Liver (tissue), 3 donors: ENCODE data around the gene CUX1.
"Not testable (repeated sequence)": the region's sequence is repeated elsewhere in the genome, so short reads cannot be mapped to it uniquely, and the experiment has no call there.

Experiments used
- RAD21 ChIP-seq, 2 donors: IDR thresholded peaks; 2 replicates each; pipeline ENCODE4 v1.6.1; 2016; ENCODE audit warnings: antibody characterized with exemption in 2 of 2, mild to moderate bottlenecking in 2 of 2
- RXRA ChIP-seq, 2 donors: IDR thresholded peaks; 2 replicates each; pipeline ENCODE4 v1.6.1; 2017 to 2018; ENCODE audit warnings: antibody characterized with exemption in 2 of 2, mild to moderate bottlenecking in 1 of 2
- YY1 ChIP-seq: IDR thresholded peaks from 2 replicates; pipeline ENCODE4 v1.6.1; 2016; ENCODE audit warnings: antibody characterized with exemption, mild to moderate bottlenecking
- TF ChIP-seq, protein P1 (sequence below): IDR thresholded peaks from 2 replicates; pipeline ENCODE4 v1.6.1; 2016; ENCODE audit warnings: antibody characterized with exemption
- TF ChIP-seq, protein P2 (sequence below): fragments of 150-350 bp; IDR thresholded peaks from 2 replicates; pipeline ENCODE4 v1.5.1; 2017; ENCODE audit warnings: improper control_type of control experiment, low read depth, low read length; ENCODE audit not compliant: missing input control
- TF ChIP-seq, protein P3 (sequence below): IDR thresholded peaks from 2 replicates; pipeline ENCODE4 v1.6.1; 2016; ENCODE audit warnings: antibody characterized with exemption
- TF ChIP-seq, protein P4 (sequence below): IDR thresholded peaks from 2 replicates; pipeline ENCODE4 v1.6.1; 2016; ENCODE audit warnings: antibody characterized with exemption, mild to moderate bottlenecking
- donor health status: healthy.
- donor health status: healthy.

GRCh38 chr7:101888564-101888963, 71.1 kb downstream of the CUX1 start:
- TF ChIP-seq, protein P1, sequence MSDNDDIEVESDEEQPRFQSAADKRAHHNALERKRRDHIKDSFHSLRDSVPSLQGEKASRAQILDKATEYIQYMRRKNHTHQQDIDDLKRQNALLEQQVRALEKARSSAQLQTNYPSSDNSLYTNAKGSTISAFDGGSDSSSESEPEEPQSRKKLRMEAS = not testable (repeated sequence)
- TF ChIP-seq, protein P2, sequence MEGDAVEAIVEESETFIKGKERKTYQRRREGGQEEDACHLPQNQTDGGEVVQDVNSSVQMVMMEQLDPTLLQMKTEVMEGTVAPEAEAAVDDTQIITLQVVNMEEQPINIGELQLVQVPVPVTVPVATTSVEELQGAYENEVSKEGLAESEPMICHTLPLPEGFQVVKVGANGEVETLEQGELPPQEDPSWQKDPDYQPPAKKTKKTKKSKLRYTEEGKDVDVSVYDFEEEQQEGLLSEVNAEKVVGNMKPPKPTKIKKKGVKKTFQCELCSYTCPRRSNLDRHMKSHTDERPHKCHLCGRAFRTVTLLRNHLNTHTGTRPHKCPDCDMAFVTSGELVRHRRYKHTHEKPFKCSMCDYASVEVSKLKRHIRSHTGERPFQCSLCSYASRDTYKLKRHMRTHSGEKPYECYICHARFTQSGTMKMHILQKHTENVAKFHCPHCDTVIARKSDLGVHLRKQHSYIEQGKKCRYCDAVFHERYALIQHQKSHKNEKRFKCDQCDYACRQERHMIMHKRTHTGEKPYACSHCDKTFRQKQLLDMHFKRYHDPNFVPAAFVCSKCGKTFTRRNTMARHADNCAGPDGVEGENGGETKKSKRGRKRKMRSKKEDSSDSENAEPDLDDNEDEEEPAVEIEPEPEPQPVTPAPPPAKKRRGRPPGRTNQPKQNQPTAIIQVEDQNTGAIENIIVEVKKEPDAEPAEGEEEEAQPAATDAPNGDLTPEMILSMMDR = not testable (repeated sequence)
- not testable (repeated sequence) for TF ChIP-seq RXRA (IDR thresholded peaks at IDR 0.05); RAD21 (IDR thresholded peaks at IDR 0.05); YY1
- TF ChIP-seq, protein P3, sequence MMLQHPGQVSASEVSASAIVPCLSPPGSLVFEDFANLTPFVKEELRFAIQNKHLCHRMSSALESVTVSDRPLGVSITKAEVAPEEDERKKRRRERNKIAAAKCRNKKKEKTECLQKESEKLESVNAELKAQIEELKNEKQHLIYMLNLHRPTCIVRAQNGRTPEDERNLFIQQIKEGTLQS = not testable (repeated sequence)
- TF ChIP-seq, protein P4, sequence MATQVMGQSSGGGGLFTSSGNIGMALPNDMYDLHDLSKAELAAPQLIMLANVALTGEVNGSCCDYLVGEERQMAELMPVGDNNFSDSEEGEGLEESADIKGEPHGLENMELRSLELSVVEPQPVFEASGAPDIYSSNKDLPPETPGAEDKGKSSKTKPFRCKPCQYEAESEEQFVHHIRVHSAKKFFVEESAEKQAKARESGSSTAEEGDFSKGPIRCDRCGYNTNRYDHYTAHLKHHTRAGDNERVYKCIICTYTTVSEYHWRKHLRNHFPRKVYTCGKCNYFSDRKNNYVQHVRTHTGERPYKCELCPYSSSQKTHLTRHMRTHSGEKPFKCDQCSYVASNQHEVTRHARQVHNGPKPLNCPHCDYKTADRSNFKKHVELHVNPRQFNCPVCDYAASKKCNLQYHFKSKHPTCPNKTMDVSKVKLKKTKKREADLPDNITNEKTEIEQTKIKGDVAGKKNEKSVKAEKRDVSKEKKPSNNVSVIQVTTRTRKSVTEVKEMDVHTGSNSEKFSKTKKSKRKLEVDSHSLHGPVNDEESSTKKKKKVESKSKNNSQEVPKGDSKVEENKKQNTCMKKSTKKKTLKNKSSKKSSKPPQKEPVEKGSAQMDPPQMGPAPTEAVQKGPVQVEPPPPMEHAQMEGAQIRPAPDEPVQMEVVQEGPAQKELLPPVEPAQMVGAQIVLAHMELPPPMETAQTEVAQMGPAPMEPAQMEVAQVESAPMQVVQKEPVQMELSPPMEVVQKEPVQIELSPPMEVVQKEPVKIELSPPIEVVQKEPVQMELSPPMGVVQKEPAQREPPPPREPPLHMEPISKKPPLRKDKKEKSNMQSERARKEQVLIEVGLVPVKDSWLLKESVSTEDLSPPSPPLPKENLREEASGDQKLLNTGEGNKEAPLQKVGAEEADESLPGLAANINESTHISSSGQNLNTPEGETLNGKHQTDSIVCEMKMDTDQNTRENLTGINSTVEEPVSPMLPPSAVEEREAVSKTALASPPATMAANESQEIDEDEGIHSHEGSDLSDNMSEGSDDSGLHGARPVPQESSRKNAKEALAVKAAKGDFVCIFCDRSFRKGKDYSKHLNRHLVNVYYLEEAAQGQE = not testable (repeated sequence)
